GM12878 (cell line): ENCODE results near the gene RBBP8NL.

Source experiments
- EP300 ChIP-seq, 2 experiments: fragments of 150-350 bp in 1 of 2; IDR thresholded peaks; 2 replicates each; pipeline ENCODE4 v1.6.1; 2011 to 2012; ENCODE audit warnings: low read depth in 2 of 2, low read length in 2 of 2, borderline replicate concordance in 1 of 2, improper control_type of control experiment in 1 of 2, inconsistent platforms in 1 of 2; ENCODE audit not compliant: control insufficient read depth in 1 of 2
- SIX5 ChIP-seq: IDR thresholded peaks from 2 replicates; pipeline ENCODE4 v1.6.1; 2011; ENCODE audit warnings: mild to moderate bottlenecking, low read depth, low read length, moderate library complexity; ENCODE audit not compliant: severe bottlenecking
- TF ChIP-seq, protein P1 (sequence below), 3 experiments: IDR thresholded peaks in 2 of 3; conservative IDR thresholded peaks in 1 of 3; 2 replicates each; pipeline ENCODE4 v1.5.1; 2011; ENCODE audit warnings: low read depth in 3 of 3, low read length in 3 of 3, mild to moderate bottlenecking in 3 of 3, control low read depth in 2 of 3, moderate library complexity in 2 of 3, inconsistent platforms in 1 of 3, mixed read lengths in 1 of 3; ENCODE audit not compliant: control insufficient read depth in 2 of 3, insufficient read depth in 1 of 3; ENCODE audit errors: extremely low read depth in 1 of 3

- TF ChIP-seq, protein P1, sequence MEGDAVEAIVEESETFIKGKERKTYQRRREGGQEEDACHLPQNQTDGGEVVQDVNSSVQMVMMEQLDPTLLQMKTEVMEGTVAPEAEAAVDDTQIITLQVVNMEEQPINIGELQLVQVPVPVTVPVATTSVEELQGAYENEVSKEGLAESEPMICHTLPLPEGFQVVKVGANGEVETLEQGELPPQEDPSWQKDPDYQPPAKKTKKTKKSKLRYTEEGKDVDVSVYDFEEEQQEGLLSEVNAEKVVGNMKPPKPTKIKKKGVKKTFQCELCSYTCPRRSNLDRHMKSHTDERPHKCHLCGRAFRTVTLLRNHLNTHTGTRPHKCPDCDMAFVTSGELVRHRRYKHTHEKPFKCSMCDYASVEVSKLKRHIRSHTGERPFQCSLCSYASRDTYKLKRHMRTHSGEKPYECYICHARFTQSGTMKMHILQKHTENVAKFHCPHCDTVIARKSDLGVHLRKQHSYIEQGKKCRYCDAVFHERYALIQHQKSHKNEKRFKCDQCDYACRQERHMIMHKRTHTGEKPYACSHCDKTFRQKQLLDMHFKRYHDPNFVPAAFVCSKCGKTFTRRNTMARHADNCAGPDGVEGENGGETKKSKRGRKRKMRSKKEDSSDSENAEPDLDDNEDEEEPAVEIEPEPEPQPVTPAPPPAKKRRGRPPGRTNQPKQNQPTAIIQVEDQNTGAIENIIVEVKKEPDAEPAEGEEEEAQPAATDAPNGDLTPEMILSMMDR (IDR thresholded peaks at IDR 0.05 in 2 of 3, conservative IDR thresholded peaks at IDR 0.05 in 1 of 3; ENCODE audit: control insufficient read depth in 2 of 3, extremely low read depth in 1 of 3, insufficient read depth in 1 of 3, low read depth in 3 of 3, low read length in 3 of 3), result peak; percentile 4 to 38 (median 15); a peak in 3 of 6 replicates
- TF ChIP-seq EP300 (IDR thresholded peaks at IDR 0.05; ENCODE audit: borderline replicate concordance in 1 of 2, control insufficient read depth in 1 of 2, low read depth in 2 of 2, low read length in 2 of 2) (no peak), SIX5 (no peak)
Observed at GRCh38 chr20:62368976-62369814, 58.1 kb downstream of the RBBP8NL start.
